ENCODE measurements around the gene DDX10. TPM values are rescaled to one million over a fixed set of nuclear protein-coding genes. Genes with fewer than 3 reads are reported as not detected.

Gene DDX10
- total RNA-seq, 1 donor from 2014 or later = 24.5 TPM

DNA sequence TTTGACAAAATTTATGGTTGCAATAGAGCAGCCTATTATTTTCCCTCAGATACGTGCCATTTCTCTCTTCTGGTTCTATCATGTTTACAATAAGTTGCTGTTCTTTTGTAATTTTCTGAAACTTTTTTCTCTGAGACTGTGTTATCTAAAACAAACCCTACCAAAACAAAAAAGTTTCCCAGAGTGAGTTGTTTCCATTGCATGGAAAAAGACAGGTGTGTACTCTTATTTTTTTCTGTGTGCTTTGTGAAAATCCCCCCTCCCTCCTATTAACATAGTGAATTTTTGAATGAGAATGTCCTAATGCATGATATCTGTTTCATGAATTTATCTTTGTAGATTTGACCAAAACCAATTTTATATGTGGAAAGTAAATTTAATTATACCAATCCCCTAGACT lies 137.6 kb downstream of the DDX10 start:
- Histone ChIP-seq H3K4me3 (ENCODE audit: low read depth, low read length) (no peak overlapping the region), H3K36me3 (ENCODE audit: control insufficient read depth, insufficient read depth, low read length) (no peaks in the 10 kb centered on the region), H3K27me3 (ENCODE audit: control insufficient read depth, insufficient read depth, low read length) (no peaks in the 10 kb centered on the region)
- TF ChIP-seq, protein P1, sequence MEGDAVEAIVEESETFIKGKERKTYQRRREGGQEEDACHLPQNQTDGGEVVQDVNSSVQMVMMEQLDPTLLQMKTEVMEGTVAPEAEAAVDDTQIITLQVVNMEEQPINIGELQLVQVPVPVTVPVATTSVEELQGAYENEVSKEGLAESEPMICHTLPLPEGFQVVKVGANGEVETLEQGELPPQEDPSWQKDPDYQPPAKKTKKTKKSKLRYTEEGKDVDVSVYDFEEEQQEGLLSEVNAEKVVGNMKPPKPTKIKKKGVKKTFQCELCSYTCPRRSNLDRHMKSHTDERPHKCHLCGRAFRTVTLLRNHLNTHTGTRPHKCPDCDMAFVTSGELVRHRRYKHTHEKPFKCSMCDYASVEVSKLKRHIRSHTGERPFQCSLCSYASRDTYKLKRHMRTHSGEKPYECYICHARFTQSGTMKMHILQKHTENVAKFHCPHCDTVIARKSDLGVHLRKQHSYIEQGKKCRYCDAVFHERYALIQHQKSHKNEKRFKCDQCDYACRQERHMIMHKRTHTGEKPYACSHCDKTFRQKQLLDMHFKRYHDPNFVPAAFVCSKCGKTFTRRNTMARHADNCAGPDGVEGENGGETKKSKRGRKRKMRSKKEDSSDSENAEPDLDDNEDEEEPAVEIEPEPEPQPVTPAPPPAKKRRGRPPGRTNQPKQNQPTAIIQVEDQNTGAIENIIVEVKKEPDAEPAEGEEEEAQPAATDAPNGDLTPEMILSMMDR (IDR thresholded peaks at IDR 0.05; ENCODE audit: insufficient read depth, low read length, poor library complexity, severe bottlenecking) = no peak
- no peak for DNase-seq (ENCODE audit: low read depth)

DNA sequence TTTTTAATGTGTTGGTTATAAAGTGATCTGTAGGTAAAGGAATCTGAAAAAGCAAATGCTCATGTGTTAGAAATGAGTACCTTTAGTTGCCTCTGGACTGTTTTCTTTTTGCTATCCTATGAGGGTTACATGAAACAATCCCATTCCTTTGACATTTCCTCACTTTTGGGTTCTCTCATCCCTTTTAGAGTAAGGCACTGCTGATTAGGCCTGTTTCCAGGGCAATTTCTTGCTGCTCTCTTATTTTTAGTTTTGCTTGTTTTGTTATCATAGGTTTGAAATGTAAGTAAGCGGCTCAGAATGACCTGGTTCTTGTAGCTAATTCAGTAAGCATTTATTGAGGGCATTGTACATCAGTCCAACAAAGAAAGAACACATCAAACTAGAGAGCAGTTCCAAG lies 138.9 kb downstream of the DDX10 start:
- TF ChIP-seq, protein P1 (IDR thresholded peaks at IDR 0.05; ENCODE audit: insufficient read depth, low read length, poor library complexity, severe bottlenecking) = no peak
- no peak for DNase-seq (ENCODE audit: low read depth)
- H3K27me3 ChIP-seq (ENCODE audit: control insufficient read depth, insufficient read depth, low read length) = no peaks in the 10 kb centered on the region
- no peaks in the 10 kb centered on the region for H3K36me3 ChIP-seq (ENCODE audit: control insufficient read depth, insufficient read depth, low read length)
- no peak overlapping the region for H3K4me3 ChIP-seq (ENCODE audit: low read depth, low read length)

DNA sequence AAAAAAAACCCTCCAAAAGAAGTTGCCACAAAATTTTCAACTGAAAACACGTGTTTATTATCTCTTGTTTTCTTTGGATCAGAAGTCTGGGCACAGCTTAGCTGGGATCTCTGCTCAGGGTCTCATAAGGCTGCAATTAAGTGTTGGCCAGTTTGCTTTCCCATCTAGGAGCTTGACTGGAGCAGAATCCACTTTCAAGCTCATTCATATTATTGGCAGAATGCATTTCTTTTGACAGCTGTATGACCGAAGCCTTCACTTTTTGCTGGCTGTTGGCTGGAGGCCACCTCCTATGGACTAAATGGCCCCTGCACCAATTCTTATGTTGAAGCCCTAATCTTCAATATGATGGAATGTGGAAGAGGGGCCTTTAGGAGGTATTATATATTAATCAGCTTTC lies 139.6 kb downstream of the DDX10 start:
- H3K4me3 ChIP-seq (ENCODE audit: low read depth, low read length) = no peak overlapping the region
- H3K27me3 ChIP-seq (ENCODE audit: control insufficient read depth, insufficient read depth, low read length) = no peaks in the 10 kb centered on the region
- H3K36me3 ChIP-seq (ENCODE audit: control insufficient read depth, insufficient read depth, low read length) = no peaks in the 10 kb centered on the region
- TF ChIP-seq, protein P1 (IDR thresholded peaks at IDR 0.05; ENCODE audit: insufficient read depth, low read length, poor library complexity, severe bottlenecking) = no peak
- no peak for DNase-seq (ENCODE audit: low read depth)

DNA sequence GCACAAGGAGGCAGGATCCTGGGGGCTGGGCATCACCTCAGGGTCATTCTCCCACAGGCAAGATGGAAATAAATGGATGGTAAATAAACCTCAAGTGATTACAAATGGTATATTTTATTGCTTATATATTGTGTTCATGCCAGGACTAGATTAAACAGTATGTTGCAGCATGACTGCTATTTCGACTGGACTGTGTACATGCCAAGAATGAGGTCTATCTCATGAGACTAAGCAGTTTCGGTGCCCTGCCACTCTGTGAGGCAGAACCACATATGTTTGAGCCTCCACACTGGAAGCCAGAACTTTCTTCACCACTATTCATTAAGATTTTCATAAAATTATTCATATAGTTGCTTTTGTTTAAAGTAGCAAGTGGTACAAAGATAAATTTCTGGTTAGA lies 140.2 kb downstream of the DDX10 start:
- Histone ChIP-seq H3K27me3 (ENCODE audit: control insufficient read depth, insufficient read depth, low read length) (no peaks in the 10 kb centered on the region), H3K4me3 (ENCODE audit: low read depth, low read length) (no peak overlapping the region), H3K36me3 (ENCODE audit: control insufficient read depth, insufficient read depth, low read length) (no peaks in the 10 kb centered on the region)
- no peak for DNase-seq (ENCODE audit: low read depth)
- TF ChIP-seq, protein P1 (IDR thresholded peaks at IDR 0.05; ENCODE audit: insufficient read depth, low read length, poor library complexity, severe bottlenecking) = no peak

DNA sequence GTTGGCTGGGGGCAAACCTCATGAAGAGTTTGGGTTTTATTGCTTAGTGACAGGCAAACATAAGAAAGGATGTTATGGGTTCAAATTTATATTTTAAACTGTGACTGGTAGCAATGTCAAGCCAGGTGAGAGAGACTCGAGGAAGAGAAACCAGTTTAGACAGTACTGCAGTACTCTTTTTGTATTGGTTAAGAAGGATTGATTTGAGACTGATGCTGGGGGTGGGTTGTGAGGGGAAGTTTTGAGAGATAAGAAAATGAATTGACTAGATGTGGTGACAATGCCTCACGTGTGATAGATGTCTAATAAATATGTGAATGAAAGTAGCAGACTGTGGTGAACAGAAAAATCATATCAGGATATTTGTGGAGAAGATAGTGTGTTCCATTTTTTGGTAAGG lies 142.4 kb downstream of the DDX10 start:
- Histone ChIP-seq H3K4me3 (ENCODE audit: low read depth, low read length) (no peak overlapping the region), H3K36me3 (ENCODE audit: control insufficient read depth, insufficient read depth, low read length) (no peaks in the 10 kb centered on the region), H3K27me3 (ENCODE audit: control insufficient read depth, insufficient read depth, low read length) (no peaks in the 10 kb centered on the region)
- DNase-seq (ENCODE audit: low read depth) = no peak
- TF ChIP-seq, protein P1 (IDR thresholded peaks at IDR 0.05; ENCODE audit: insufficient read depth, low read length, poor library complexity, severe bottlenecking) = no peak

DNA sequence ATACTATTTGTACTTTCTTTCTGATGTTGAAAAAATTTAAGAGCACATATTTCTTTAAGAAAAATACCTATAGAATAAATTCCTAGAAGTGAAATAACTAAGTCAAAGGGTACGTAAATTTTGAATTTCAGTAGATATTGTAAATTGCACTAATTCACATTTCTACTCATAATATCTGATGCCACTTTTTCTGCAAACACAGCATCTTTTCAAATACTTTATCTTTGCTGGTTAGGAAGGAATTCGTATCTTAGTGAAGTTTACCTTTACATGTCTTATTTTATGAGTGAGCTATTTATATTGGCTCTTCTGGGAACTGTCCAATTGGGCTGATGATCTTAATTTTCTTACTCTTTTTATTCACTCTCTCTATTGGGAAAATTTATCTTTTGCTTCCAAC lies 148.2 kb downstream of the DDX10 start:
- H3K27me3 ChIP-seq (ENCODE audit: control insufficient read depth, insufficient read depth, low read length) = no peaks in the 10 kb centered on the region
- H3K4me3 ChIP-seq (ENCODE audit: low read depth, low read length) = no peak overlapping the region
- no peaks in the 10 kb centered on the region for H3K36me3 ChIP-seq (ENCODE audit: control insufficient read depth, insufficient read depth, low read length)
- no peak for DNase-seq (ENCODE audit: low read depth)
- TF ChIP-seq, protein P1 (IDR thresholded peaks at IDR 0.05; ENCODE audit: insufficient read depth, low read length, poor library complexity, severe bottlenecking) = no peak
